KG1 (cell line): Measurements from ENCODE around the gene LRP3.
"Not testable (repeated sequence)": the region's sequence is repeated elsewhere in the genome, so short reads cannot be mapped to it uniquely, and the experiment has no call there.

ENCODE experiments used
- DNase-seq: peaks from one replicate; lab custom pipeline; 2025; lab: John Stamatoyannopoulos, UW

The LRP3 gene

GRCh38 chr19:33217881-33218280 is 23.8 kb downstream of the LRP3 start:
- DNase-seq, result no peak

GRCh38 chr19:33219261-33219815 is 25.2 kb downstream of the LRP3 start:
- DNase-seq, result no peak

- no peak for DNase-seq
Observed at GRCh38 chr19:33220115-33220514, 26.0 kb downstream of the LRP3 start.

GRCh38 chr19:33220735-33221134 is 26.6 kb downstream of the LRP3 start:
- no peak for DNase-seq

GRCh38 chr19:33221638-33222037 is 27.5 kb downstream of the LRP3 start:
- DNase-seq, result no peak

- not testable (repeated sequence) for DNase-seq
Observed at GRCh38 chr19:33222255-33222654, 28.1 kb downstream of the LRP3 start.

- no peak for DNase-seq
Observed at GRCh38 chr19:33224694-33225457, 30.7 kb downstream of the LRP3 start.

- no peak for DNase-seq
Observed at GRCh38 chr19:33225458-33225926, 31.4 kb downstream of the LRP3 start, which contains the start of gene SLC7A10. SLC7A10 (minus strand) TSS chr19:33225850; CDS start chr19:33225703, 147 bp downstream.

GRCh38 chr19:33226550-33227241 is 32.6 kb downstream of the LRP3 start:
- no peak for DNase-seq

GRCh38 chr19:33227242-33227650 is 33.1 kb downstream of the LRP3 start:
- DNase-seq, result no peak

GRCh38 chr19:33227870-33228599 is 33.9 kb downstream of the LRP3 start:
- no peak for DNase-seq

GRCh38 chr19:33229962-33230361 is 35.8 kb downstream of the LRP3 start:
- no peak for DNase-seq

- DNase-seq, result no peak
Observed at GRCh38 chr19:33231511-33231910, 37.4 kb downstream of the LRP3 start.

GRCh38 chr19:33232656-33233055 is 38.5 kb downstream of the LRP3 start:
- no peak for DNase-seq

GRCh38 chr19:33233056-33233873 is 39.1 kb downstream of the LRP3 start:
- DNase-seq, result no peak

- no peak for DNase-seq
Observed at GRCh38 chr19:33234092-33234491, 40.0 kb downstream of the LRP3 start.

GRCh38 chr19:33234736-33235135 is 40.6 kb downstream of the LRP3 start:
- DNase-seq, result no peak

- peak; percentile 25 for DNase-seq
Observed at GRCh38 chr19:33235269-33235995, 41.3 kb downstream of the LRP3 start.

- no peak for DNase-seq
Observed at GRCh38 chr19:33235996-33236350, 41.8 kb downstream of the LRP3 start.

- no peak for DNase-seq
Observed at GRCh38 chr19:33236696-33237390, 42.7 kb downstream of the LRP3 start.
